RWPE2 (cell line): ENCODE measurements around the gene TMEM54.

ENCODE experiments used
- ATAC-seq: fragments of 200-7000 bp; cut with Tn5 transposase; 3 replicates; pipeline ENCODE4 v1.9.1; 2021; ENCODE audit warnings: low read depth
- DNase-seq: peaks from one replicate; pipeline ENCODE4 v3.0.0-alpha.2; 2020; ENCODE audit warnings: low spot score
- H3K27ac ChIP-seq: fragments of 450-650 bp; 2 replicates; pipeline ENCODE4 v1.5.1; 2017; ENCODE audit warnings: mild to moderate bottlenecking; ENCODE audit not compliant: poor library complexity, severe bottlenecking
- H3K27me3 ChIP-seq: fragments of 250-450 bp; sonication (Bioruptor Pico); 2 replicates; pipeline ENCODE4 v1.5.1; 2021; ENCODE audit warnings: mild to moderate bottlenecking, moderate library complexity; ENCODE audit not compliant: insufficient read depth, poor library complexity, severe bottlenecking
- H3K36me3 ChIP-seq: fragments of 250-450 bp; sonication (Bioruptor Pico); 2 replicates; pipeline ENCODE4 v1.5.1; 2020; ENCODE audit warnings: low read depth, mild to moderate bottlenecking, moderate library complexity
- H3K4me1 ChIP-seq: fragments of 250-450 bp; sonication (Bioruptor Pico); 2 replicates; pipeline ENCODE4 v1.5.1; 2021; ENCODE audit warnings: mild to moderate bottlenecking, moderate library complexity; ENCODE audit not compliant: insufficient read depth, poor library complexity, severe bottlenecking
- H3K4me3 ChIP-seq: fragments of 250-450 bp; sonication (Bioruptor Pico); 2 replicates; pipeline ENCODE4 v1.5.1; 2021; ENCODE audit warnings: mild to moderate bottlenecking, moderate library complexity; ENCODE audit not compliant: severe bottlenecking
- H3K9me3 ChIP-seq: fragments of 250-450 bp; sonication (Bioruptor Pico); 2 replicates; pipeline ENCODE4 v1.5.1; 2021; ENCODE audit warnings: mild to moderate bottlenecking, moderate library complexity; ENCODE audit not compliant: severe bottlenecking
- TF ChIP-seq, protein P1 (sequence below): fragments of 450-650 bp; IDR thresholded peaks from one replicate; pipeline ENCODE4 v1.5.1; 2017; ENCODE audit warnings: mild to moderate bottlenecking, moderate library complexity; ENCODE audit not compliant: poor library complexity, severe bottlenecking

Gene TMEM54

DNA sequence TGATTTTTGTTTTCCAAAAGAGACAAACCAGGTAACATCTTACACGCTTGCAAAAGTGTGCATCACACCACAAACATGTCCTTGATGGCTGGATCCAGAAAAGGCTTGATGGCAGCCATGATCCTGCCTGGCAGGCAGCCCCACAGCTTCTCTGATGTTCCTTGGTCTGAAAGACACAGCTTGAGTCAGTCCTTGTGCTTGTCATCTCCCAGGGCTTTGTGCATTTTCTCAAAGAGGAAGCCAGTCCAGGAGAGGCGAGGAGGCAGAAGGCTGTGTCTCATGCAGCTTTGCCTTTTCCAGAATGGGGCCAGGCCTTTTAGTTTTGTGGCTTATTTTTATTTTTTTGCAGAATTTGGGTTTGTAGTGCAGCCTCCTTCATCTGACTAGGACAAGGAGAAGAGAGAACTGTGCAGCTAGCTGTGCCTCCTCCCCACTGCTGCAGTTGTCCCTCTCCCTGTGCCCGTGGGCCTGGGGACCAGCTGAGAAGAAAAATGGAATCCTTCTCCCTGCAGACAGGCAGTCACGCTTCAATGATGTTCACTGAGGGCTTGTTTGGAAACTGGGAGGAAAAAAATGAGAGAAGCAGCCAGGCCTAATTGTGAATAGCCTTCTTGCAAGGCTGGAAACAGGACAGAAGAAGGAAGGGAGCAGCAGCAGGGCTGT lies 37.8 kb downstream of the TMEM54 start:
- Histone ChIP-seq H3K4me3 (no peak overlapping the region), H3K9me3 (no peaks in the 10 kb centered on the region), H3K27ac (no peak overlapping the region), H3K36me3 (peaks cover 3% of the 10 kb centered on the region), H3K27me3 (no peaks in the 10 kb centered on the region), H3K4me1 (no peaks in the 10 kb centered on the region)
- DNase-seq (no peak), ATAC-seq (no peak)
- TF ChIP-seq, protein P1, sequence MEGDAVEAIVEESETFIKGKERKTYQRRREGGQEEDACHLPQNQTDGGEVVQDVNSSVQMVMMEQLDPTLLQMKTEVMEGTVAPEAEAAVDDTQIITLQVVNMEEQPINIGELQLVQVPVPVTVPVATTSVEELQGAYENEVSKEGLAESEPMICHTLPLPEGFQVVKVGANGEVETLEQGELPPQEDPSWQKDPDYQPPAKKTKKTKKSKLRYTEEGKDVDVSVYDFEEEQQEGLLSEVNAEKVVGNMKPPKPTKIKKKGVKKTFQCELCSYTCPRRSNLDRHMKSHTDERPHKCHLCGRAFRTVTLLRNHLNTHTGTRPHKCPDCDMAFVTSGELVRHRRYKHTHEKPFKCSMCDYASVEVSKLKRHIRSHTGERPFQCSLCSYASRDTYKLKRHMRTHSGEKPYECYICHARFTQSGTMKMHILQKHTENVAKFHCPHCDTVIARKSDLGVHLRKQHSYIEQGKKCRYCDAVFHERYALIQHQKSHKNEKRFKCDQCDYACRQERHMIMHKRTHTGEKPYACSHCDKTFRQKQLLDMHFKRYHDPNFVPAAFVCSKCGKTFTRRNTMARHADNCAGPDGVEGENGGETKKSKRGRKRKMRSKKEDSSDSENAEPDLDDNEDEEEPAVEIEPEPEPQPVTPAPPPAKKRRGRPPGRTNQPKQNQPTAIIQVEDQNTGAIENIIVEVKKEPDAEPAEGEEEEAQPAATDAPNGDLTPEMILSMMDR: no peak

DNA sequence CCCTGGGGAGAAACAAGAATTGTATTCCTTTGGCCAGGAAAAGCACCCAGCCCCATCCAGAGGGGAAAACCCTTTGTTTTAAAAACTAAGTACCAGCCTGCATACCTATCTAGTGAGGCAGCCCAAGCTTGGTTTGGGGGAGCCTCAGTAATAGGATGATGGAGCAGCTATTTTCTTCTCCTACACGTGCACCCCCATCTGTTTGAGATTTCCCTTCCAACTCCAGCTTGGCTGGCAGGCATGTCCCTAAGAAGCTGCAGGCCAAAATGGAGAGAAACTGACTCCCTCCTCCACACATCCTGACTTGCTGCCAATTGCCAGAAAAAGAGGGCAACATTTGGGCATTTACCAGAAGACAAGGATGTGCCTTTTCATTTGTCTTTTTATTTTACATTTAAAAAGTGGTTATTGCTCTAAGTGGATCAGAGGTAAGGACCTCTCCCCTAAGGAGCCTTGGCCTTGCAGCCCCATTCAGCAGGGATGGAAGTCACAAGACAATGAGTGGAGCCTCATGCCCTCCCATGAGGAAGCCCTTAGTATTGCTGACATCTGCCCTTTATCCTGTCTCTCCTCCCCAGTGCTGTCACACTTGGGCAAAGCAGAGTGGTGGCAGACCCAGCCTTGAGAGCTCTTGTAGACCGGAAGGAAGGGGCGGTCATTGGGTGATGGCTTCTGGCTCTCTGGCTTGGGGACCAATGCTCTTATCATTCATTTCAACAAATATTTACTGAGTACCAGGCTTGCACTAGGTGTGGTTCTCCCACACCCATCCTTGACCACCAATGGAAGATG lies 39.1 kb downstream of the TMEM54 start:
- TF ChIP-seq, protein P1: no peak
- H3K9me3 ChIP-seq: no peaks in the 10 kb centered on the region
- no peaks in the 10 kb centered on the region for H3K27me3 ChIP-seq
- H3K27ac ChIP-seq: no peak overlapping the region
- ATAC-seq: no peak; the same call in 1 of the 3 replicates
- H3K4me1 ChIP-seq: no peaks in the 10 kb centered on the region
- no peak for DNase-seq
- peaks cover 12% of the 10 kb centered on the region for H3K36me3 ChIP-seq
- H3K4me3 ChIP-seq: no peak overlapping the region

DNA sequence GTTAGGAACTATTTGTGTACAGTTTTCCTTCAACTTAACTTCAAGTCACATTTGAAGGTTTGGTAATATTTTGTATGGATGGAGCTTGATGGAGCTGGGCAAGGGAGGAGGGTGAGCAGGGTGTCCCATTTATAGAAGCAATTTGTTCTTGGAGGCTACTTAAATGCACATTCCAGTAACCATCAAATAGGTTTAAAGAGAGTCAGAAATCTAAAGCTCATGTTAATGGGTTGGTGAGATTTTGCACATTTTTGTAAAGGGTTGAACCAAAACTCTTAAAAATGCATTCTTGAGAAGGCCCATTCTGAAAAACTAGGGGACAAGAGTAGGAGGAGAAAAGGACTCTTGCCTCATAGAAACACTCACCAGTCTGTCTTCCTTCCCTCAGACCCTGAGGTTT lies 40.6 kb downstream of the TMEM54 start:
- Histone ChIP-seq H3K4me3 (no peak overlapping the region), H3K36me3 (peaks cover 26% of the 10 kb centered on the region), H3K4me1 (no peaks in the 10 kb centered on the region), H3K27ac (no peak overlapping the region), H3K9me3 (no peaks in the 10 kb centered on the region), H3K27me3 (no peaks in the 10 kb centered on the region)
- no peak for DNase-seq
- TF ChIP-seq, protein P1: no peak
- no peak for ATAC-seq

DNA sequence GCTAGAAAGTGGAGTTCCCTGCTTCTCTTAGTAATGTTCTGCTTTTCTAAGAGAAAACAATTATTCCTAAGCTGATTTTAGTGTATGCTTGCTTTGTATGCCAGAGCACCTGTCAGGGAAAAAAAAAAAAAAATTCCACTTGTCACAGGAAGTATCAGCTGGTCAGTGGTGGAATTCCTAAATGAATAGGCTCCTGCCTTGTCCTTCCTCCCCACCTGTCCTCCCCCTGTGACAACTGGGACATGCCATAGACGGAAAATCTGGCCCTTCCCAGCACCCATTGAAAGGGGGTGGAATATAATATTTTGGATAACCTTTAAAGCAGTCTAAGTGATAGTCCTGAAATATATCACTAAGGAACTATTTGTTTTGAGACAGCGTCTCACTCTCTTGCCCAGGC lies 41.3 kb downstream of the TMEM54 start:
- peaks cover 33% of the 10 kb centered on the region for H3K36me3 ChIP-seq
- no peak overlapping the region for H3K27ac ChIP-seq
- no peak overlapping the region for H3K4me3 ChIP-seq
- no peaks in the 10 kb centered on the region for H3K27me3 ChIP-seq
- no peaks in the 10 kb centered on the region for H3K4me1 ChIP-seq
- TF ChIP-seq, protein P1: no peak
- no peaks in the 10 kb centered on the region for H3K9me3 ChIP-seq
- ATAC-seq (no peak), DNase-seq (no peak)

DNA sequence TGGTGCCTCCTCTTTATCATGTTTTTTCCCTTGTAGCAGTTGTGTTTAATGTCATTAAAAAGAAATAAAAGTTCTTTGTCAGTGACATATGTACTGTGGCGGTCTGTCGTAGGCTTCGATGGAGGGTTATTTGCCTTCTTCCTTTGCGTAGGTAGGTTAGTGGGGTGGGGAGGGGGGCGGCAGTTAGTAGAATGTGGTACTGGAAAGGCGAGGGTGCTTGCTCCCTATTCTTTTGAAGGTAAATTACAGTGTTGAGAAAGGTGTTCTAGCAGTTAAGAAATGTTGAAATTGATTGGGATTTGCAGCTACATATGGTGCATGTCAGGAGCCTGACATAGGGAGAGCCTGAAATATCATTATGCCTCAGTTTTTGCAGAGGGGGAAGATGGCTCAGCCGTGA lies 42.4 kb downstream of the TMEM54 start:
- Histone ChIP-seq H3K4me1 (no peaks in the 10 kb centered on the region), H3K9me3 (no peaks in the 10 kb centered on the region), H3K27me3 (no peaks in the 10 kb centered on the region), H3K27ac (no peak overlapping the region), H3K4me3 (no peak overlapping the region), H3K36me3 (peaks cover 44% of the 10 kb centered on the region)
- ATAC-seq (no peak), DNase-seq (no peak)
- TF ChIP-seq, protein P1: no peak
